AG09319 (cell line): Measurements from ENCODE around the gene ATP6V0D1.

Experiments used
- DNase-seq: peaks from one replicate; pipeline ENCODE4 v3.0.0-alpha.2; 2010; ENCODE audit warnings: low read depth; ENCODE audit errors: extremely low read depth
- CTCF ChIP-seq: IDR thresholded peaks from 2 replicates; pipeline ENCODE4 v1.5.1; 2011; ENCODE audit warnings: low read depth, mild to moderate bottlenecking, inconsistent platforms, low read length, moderate library complexity

The ATP6V0D1 gene

GRCh38 chr16:67481561-67482232 lies 740 bp upstream of the ATP6V0D1 start:
- no peak for DNase-seq
- TF ChIP-seq CTCF: no peak

GRCh38 chr16:67477960-67478554 lies 2.9 kb downstream of the ATP6V0D1 start:
- TF ChIP-seq CTCF: no peak
- no peak for DNase-seq

GRCh38 chr16:67474551-67475455 lies 6.2 kb downstream of the ATP6V0D1 start:
- no peak for TF ChIP-seq CTCF
- no peak for DNase-seq

- DNase-seq: no peak
- no peak for TF ChIP-seq CTCF
Observed at GRCh38 chr16:67471758-67472384, 9.1 kb downstream of the ATP6V0D1 start.

GRCh38 chr16:67470359-67470758 lies 10.6 kb downstream of the ATP6V0D1 start:
- no peak for DNase-seq
- TF ChIP-seq CTCF: no peak

GRCh38 chr16:67468731-67469130 lies 12.2 kb downstream of the ATP6V0D1 start:
- no peak for DNase-seq
- TF ChIP-seq CTCF: no peak
